GM18909 (cell line): ENCODE data around the gene C2CD2.

Experiments
- ATAC-seq: cut with Tn5 transposase; IDR thresholded peaks from one replicate; pipeline ENCODE4 v1.9.1; 2021; ENCODE audit warnings: mild to moderate bottlenecking; ENCODE audit not compliant: unreplicated experiment, poor library complexity

The C2CD2 gene

DNA sequence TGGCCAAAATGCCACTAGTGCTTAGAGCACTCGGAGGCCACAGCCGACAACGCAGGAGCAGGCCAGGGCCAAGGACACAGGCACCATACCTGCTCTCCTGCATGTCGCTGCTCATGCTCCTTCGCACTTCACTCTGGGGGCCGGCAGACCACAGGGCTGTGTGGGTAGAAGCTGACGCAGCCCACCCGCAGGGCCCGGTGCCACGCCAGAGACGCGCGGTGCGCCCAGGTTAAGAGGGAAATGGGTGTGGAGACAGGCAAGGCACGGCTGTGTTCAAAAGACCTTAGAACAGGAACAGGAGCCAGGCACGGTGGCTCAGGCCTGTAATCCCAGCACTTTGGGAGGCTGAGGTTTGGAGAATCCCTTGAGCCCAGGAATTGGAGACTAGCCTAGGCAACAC is 61.1 kb downstream of the C2CD2 start:
- no peak for ATAC-seq

- no peak for ATAC-seq
Measured at GRCh38 chr21:41891132-41891531, 62.7 kb downstream of the C2CD2 start.

DNA sequence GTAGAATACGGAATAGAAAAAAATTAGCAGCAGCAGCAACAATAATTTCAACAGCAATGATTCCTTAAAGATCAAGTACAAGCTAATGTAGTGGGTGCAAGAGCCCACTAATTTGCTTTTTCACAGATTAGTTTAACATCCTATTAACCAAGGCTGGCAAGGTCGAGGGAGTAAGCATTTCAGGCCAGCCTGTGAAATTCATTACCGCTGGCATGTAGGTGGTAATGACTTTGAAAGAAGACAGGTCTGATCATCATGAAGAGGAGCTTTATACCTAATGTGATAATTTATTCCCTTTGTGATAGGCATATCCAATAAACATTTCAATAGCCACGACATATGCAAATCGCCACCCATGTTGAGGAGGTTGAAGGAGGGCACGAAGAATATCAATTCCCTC is 63.5 kb downstream of the C2CD2 start:
- no peak for ATAC-seq

DNA sequence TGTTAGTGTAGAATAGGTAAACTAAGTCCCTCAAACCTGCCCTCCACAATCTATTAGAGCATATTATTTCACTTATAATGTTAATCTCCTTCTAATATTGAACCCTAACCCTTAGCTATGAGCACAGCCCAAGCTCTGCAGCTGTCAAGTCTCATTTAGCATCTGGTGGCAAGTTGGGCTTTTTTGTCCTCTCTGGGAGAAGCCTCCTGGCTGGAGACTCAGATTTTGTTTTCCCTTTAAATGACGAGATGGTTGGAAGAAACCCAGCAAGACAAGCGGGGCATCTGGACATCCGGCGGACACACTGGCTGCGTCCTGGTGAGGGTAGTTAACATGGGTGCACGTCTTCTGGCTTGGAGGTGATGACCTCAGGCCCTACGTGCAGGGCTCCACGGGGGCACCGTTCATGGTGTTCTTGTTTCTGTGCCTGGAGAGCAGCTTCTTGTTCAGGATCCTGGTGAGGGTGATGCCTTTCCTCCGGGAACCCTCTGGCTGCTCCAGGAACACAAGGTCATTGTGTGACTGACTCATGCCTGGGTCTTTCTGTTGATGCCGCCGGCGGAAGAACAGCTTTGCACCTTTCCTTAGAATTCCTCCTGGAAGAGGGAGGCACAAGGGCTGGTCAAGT is 65.0 kb downstream of the C2CD2 start:
- ATAC-seq: no peak

DNA sequence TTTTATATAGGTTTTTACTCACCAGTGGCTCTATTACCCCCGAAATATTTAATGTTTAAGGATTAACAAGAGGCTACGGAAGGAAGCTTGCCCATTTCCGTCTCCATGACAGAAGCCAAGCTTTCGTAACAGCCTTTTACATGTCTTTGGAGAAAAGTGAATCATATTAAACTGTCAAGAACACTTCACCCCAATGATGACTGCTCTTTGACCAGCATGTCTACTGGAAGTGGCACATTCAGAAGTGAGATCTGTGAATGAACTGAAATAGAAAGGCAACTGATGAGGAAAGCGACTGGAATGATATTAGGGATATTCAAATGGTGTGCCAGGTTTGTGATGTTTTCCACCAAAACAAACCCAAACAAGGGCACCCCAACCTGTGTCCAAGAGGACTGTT is 66.2 kb downstream of the C2CD2 start:
- ATAC-seq: no peak

DNA sequence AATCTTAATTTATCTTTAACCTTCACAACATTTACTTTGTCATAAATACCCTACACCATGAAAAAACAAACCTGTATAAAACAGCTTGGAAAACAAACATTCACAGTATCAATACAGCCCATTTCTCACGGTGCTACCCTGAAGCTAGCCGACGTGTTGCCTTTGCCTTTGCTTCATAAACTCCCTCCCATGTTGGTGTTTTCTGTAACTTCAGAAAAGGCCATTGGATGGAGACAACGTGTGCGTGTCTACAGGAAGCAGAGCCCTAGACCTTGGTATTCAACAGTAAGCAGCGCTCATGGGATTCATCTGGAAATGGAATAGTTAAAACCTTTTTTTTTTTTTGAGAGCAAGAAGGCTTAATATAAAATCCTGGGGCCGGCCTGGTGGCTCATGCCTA is 67.5 kb downstream of the C2CD2 start:
- no peak for ATAC-seq

- ATAC-seq: no peak
Measured at GRCh38 chr21:41885341-41886024, 68.3 kb downstream of the C2CD2 start.

- no peak for ATAC-seq
Measured at GRCh38 chr21:41884501-41885030, 69.3 kb downstream of the C2CD2 start.

DNA sequence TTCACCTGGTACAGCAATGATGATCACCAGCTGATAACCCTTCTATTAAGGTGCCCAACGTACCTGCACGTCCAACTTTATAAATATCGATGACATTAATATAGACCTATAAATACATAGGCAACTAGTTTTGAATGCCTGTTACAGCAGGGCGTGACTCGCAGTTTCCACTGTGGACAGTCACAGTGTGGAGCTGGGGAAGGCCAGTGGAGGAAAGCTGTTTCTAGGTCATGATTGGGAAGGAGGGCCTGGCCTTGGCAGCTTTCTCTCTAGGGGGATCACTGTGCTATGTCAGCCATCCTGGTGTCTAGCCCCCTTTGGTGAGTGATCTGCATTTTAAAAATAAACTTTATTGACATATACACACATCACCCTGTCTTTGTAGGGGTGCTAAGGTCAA is 70.2 kb downstream of the C2CD2 start:
- no peak for ATAC-seq

DNA sequence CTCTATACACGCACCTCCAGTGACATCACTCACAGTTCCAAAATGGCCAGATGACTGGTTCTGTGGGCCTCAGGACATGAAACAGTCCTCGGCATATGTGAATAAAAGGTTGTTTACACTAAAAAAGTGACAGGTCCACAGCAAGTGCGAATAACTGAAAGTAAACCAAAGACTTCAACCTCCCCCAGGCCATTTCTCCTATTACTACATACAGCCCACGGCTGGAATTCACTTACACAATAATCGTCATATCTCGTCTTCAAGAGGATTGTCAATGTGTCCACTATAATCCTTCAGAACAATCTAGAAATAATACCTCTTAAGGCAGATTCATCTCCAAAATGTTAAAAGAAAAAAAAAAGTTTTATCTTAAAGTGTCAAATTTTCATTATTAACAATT is 72.8 kb downstream of the C2CD2 start:
- no peak for ATAC-seq

DNA sequence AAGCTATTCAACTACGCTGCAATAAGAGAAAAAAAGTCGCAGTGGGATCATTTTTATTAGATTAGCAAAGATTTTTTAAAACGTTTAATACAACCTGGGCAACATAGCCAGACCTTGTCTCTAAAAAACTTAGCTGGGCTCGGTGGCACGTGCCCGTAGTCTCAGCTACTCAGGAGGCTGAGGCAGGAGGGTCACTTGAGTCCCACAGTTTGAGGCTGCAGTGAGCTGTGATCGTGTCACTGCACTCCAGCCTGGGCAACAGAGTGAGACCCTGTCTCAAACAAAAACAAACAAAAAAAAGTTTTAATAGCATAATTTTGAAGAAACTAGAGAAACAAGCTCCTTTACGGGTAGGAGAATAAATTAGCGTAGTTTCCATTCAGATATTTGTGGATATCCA is 73.7 kb downstream of the C2CD2 start:
- ATAC-seq: no peak

GRCh38 chr21:41879190-41879998 is 74.4 kb downstream of the C2CD2 start, which contains the start of gene PRDM15:
Gene PRDM15, minus strand, starts transcription at chr21:41879344. Its CDS starts 18,981 bp downstream, at chr21:41860363.
- ATAC-seq: peak; percentile 71

DNA sequence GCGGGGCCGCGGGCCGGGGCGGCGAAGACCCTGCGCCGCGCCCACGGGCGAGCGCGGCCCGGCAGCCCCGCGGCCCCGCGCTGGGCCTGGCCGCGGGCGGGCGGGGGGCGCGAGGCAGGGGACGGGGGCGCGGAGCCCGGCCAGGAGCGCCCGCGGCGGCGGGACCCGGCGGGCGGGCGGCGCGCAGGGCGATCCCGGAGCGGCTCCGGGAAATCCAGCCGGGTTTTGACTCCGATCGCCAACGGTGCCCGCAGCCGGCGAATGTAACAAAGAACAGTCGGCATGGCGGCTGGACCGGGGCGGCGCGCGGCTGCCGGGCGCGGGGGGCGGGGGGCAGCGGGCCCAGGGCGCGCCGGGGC is 75.0 kb downstream of the C2CD2 start:
- ATAC-seq: peak; percentile 70

- peak; percentile 29 for ATAC-seq
Measured at GRCh38 chr21:41877901-41878830, 75.7 kb downstream of the C2CD2 start.

GRCh38 chr21:41876928-41877652 is 76.7 kb downstream of the C2CD2 start:
- ATAC-seq: no peak

GRCh38 chr21:41876396-41876795 is 77.4 kb downstream of the C2CD2 start:
- no peak for ATAC-seq

DNA sequence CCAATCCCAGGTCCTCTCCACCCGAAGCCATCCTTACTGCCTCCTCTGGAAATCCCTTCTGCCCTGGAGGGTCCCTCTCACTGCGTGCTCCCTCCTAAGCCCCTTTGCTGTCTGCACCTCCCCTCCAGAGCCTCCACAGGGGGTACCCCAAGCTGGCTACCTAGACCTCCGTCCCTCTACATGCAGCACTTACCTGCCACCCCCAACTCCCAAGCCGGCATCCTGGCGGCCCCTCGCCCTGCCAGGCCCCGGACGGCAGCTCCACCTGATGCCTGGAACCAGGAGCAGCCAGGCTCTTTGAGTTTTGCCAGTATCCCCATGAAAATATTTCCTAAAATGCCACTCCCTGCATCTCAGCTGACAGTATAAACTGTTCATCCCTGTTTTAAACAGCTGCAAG is 78.7 kb downstream of the C2CD2 start:
- no peak for ATAC-seq

- ATAC-seq: no peak
Measured at GRCh38 chr21:41874611-41875010, 79.2 kb downstream of the C2CD2 start.

GRCh38 chr21:41873426-41873825 is 80.4 kb downstream of the C2CD2 start:
- ATAC-seq: no peak
